A549 (cell line): ENCODE data around the gene ABCA1. TPM values are rescaled to one million over a fixed set of nuclear protein-coding genes. Genes with fewer than 3 reads are reported as not detected.

Experiments used
- ATAC-seq, 2 experiments: fragments of 200-7000 bp in 1 of 2; fragments of >200 bp in 1 of 2; cut with Nextera tagmentation in 1 of 2; cut with Tn5 transposase in 1 of 2; 3 replicates each; pipeline versions ENCODE4 v1.8.0 to v1.9.1; 2018 to 2020; ENCODE audit warnings: mild to moderate bottlenecking in 1 of 2, moderate library complexity in 1 of 2
- CTCF ChIA-PET: fragments of 300-600 bp; sonication (Branson Sonifier 250); formaldehyde crosslinking; extraction: SDS; loops from one replicate; lab custom pipeline; 2021; ENCODE audit warnings: antibody characterized with exemption, inconsistent platforms; lab: Yijun Ruan, JAX
- POLR2A ChIA-PET: fragments of 350-600 bp; formaldehyde crosslinking; extraction: SDS; loops from one replicate; lab custom pipeline; 2021; ENCODE audit warnings: antibody characterized with exemption, inconsistent platforms; lab: Yijun Ruan, JAX
- DNase-seq, 2 experiments: peaks; one replicate each; pipeline versions ENCODE4 v3.0.0 to v3.0.0-alpha.2; 2011 to 2016; ENCODE audit warnings: low read depth in 1 of 2, low spot score in 1 of 2
- FAIRE-seq: peaks from 2 replicates; lab custom pipeline; 2011; peaks lifted over from hg19 to GRCh38; lab: Jason Lieb, UNC
- H3K27ac ChIP-seq, 2 experiments: fragments of >200 bp; sonication (Bioruptor Twin); formaldehyde crosslinking; 3 replicates each; pipeline ENCODE4 v1.5.1; 2016 to 2017
- H3K4me1 ChIP-seq: fragments of >200 bp; sonication (Bioruptor Twin); formaldehyde crosslinking; 3 replicates; pipeline ENCODE4 v1.6.1; 2016
- H3K4me2 ChIP-seq: fragments of >200 bp; sonication (Bioruptor Twin); formaldehyde crosslinking; 3 replicates; pipeline ENCODE4 v1.6.1; 2016
- H3K4me3 ChIP-seq: fragments of >200 bp; sonication (Bioruptor Twin); formaldehyde crosslinking; 3 replicates; pipeline ENCODE4 v1.5.1; 2016
- H3K9me3 ChIP-seq: fragments of >200 bp; sonication (Bioruptor Twin); formaldehyde crosslinking; 3 replicates; pipeline ENCODE4 v1.6.1; 2016
- BHLHE40 ChIP-seq: IDR thresholded peaks from 2 replicates; pipeline ENCODE4 v1.6.1; 2012; ENCODE audit warnings: low read depth, low read length, inconsistent platforms
- CHD2 ChIP-seq: fragments of 150-350 bp; IDR thresholded peaks from 2 replicates; pipeline ENCODE4 v1.6.1; 2014; ENCODE audit warnings: low read length; ENCODE audit not compliant: partially characterized antibody
- EHF ChIP-seq: fragments of 250-450 bp; sonication (Bioruptor Pico); IDR thresholded peaks from 2 replicates; pipeline ENCODE4 v1.5.0; 2020; ENCODE audit warnings: mild to moderate bottlenecking
- EHMT2 ChIP-seq: fragments of 200-600 bp; sonication (generic); IDR thresholded peaks from 2 replicates; pipeline ENCODE4 v1.6.1; 2016; ENCODE audit warnings: antibody characterized with exemption, low read depth, mild to moderate bottlenecking, moderate library complexity
- ELK1 ChIP-seq: fragments of 150-350 bp; IDR thresholded peaks from 2 replicates; pipeline ENCODE4 v1.6.1; 2014; ENCODE audit warnings: low read depth, mild to moderate bottlenecking, low read length
- HEYL ChIP-seq: fragments of 250-450 bp; sonication (Bioruptor Pico); IDR thresholded peaks from 2 replicates; pipeline ENCODE4 v1.8.0; 2021; ENCODE audit warnings: mild to moderate bottlenecking, moderate library complexity
- HOXA7 ChIP-seq: fragments of 250-450 bp; sonication (Bioruptor Pico); IDR thresholded peaks from 2 replicates; pipeline ENCODE4 v1.5.0; 2020; ENCODE audit warnings: mild to moderate bottlenecking, moderate library complexity
- HOXB5 ChIP-seq: fragments of 250-450 bp; sonication (Bioruptor Pico); IDR thresholded peaks from 2 replicates; pipeline ENCODE4 v1.5.0; 2020; ENCODE audit warnings: mild to moderate bottlenecking, moderate library complexity
- NFE2L2 ChIP-seq: fragments of 150-350 bp; conservative IDR thresholded peaks from 2 replicates; pipeline ENCODE4 v1.6.1; 2014; ENCODE audit warnings: low read length
- POLR2A ChIP-seq: IDR thresholded peaks from 2 replicates; pipeline ENCODE4 v1.6.1; 2012; ENCODE audit warnings: mild to moderate bottlenecking, low read length
- POLR2AphosphoS2 ChIP-seq: conservative IDR thresholded peaks from 2 replicates; pipeline ENCODE4 v1.6.1; 2012; ENCODE audit warnings: low read length, improper control_type of control experiment, inconsistent platforms
- RARB ChIP-seq: fragments of 250-450 bp; sonication (Bioruptor Pico); IDR thresholded peaks from 2 replicates; pipeline ENCODE4 v1.8.0; 2021; ENCODE audit warnings: mild to moderate bottlenecking, moderate library complexity
- RCOR1 ChIP-seq: fragments of 150-350 bp; IDR thresholded peaks from 2 replicates; pipeline ENCODE4 v1.6.1; 2014; ENCODE audit warnings: antibody characterized with exemption, low read length, low read depth
- RFX5 ChIP-seq: fragments of 450-650 bp; IDR thresholded peaks from 2 replicates; pipeline ENCODE4 v1.7.1; 2014; ENCODE audit warnings: antibody characterized with exemption, mild to moderate bottlenecking, moderate library complexity
- RNF2 ChIP-seq: fragments of 200-600 bp; sonication (generic); IDR thresholded peaks from 2 replicates; pipeline ENCODE4 v1.6.1; 2016; ENCODE audit warnings: low read depth, mild to moderate bottlenecking, antibody characterized with exemption, moderate library complexity, borderline replicate concordance
- SREBF2 ChIP-seq: fragments of 450-650 bp; IDR thresholded peaks from 2 replicates; pipeline ENCODE4 v1.6.1; 2014; ENCODE audit warnings: mild to moderate bottlenecking, moderate library complexity
- TFCP2L1 ChIP-seq: fragments of 250-450 bp; sonication (Bioruptor Pico); IDR thresholded peaks from 2 replicates; pipeline ENCODE4 v1.5.0; 2021; ENCODE audit warnings: mild to moderate bottlenecking
- TP53 ChIP-seq: fragments of 250-450 bp; sonication (Bioruptor Pico); IDR thresholded peaks from 2 replicates; pipeline ENCODE4 v1.5.0; 2021; ENCODE audit warnings: mild to moderate bottlenecking, moderate library complexity
- ZC3H11A ChIP-seq: fragments of 450-650 bp; IDR thresholded peaks from 2 replicates; pipeline ENCODE4 v1.6.1; 2014; ENCODE audit warnings: antibody characterized with exemption, mild to moderate bottlenecking
- ZSCAN20 ChIP-seq: fragments of 250-450 bp; sonication (Bioruptor Pico); IDR thresholded peaks from 2 replicates; pipeline ENCODE4 v1.8.0; 2022; ENCODE audit warnings: mild to moderate bottlenecking, moderate library complexity
- WGBS: methylation state at CpG from one replicate; pipeline ENCODE4 v1.1.6; 2017; ENCODE audit errors: missing lambda C conversion rate; 5-methylcytosine and 5-hydroxymethylcytosine counted together
- polyA plus RNA-seq, 4 experiments: library from polyadenylated mRNA; depleted of rRNA in 3 of 4; stranded (reverse); fragments of >200 nt; fragmentation: RNase III in 1 of 4; extraction: RNeasy Plus Mini Kit Qiagen cat#74134 plus additional on column Dnase treatment in 1 of 4; gene quantifications; 2 replicates in 3 of 4; 3 replicates in 1 of 4; pipeline ENCODE4 v1.2.3, GENCODE V29; 2011 to 2017
- TF ChIP-seq, protein P1 (sequence below): IDR thresholded peaks from 2 replicates; pipeline ENCODE4 v1.6.1; 2012
- TF ChIP-seq, protein P2 (sequence below): IDR thresholded peaks from 2 replicates; pipeline ENCODE4 v1.6.1; 2012; ENCODE audit warnings: low read depth, borderline replicate concordance

Gene ABCA1
- polyA plus RNA-seq, 2 of the 4 experiments (the other 2 are of a cell fraction) = 3.6 to 12.0 TPM

DNA sequence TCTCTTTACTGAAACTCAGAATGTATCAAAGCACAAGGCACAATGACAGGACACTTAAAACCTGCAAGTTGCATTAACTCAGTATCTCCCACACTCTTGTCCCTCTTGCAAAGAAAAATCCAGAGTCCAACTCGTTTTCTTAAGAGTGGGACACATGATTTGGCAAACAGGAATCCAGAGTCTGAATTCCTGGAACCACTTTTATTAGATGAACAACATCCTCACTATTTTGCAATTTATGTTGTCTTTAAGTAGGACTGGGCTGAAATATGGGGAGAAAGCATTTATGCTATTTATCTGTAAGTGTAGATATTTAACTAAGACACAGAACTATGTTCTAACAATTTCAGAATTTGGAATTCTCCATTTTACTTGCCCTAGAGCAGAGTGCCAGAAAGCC is 69.1 kb downstream of the ABCA1 start:
- WGBS = 0% methylated on average over 1 of the region's 1 CpG
- H3K4me1 ChIP-seq = peaks cover 23% of the 10 kb centered on the region
- FAIRE-seq (no peak), DNase-seq (no peak), ATAC-seq (no peak)
- POLR2A ChIA-PET = no interaction called here
- H3K9me3 ChIP-seq = no peaks in the 10 kb centered on the region
- H3K4me3 ChIP-seq = no peak overlapping the region
- no peak overlapping the region for H3K4me2 ChIP-seq
- CTCF ChIA-PET = interaction anchor here (1.2 kb wide), 1 partner anchor 69 kb away, joined by 3 read pairs; the partner anchor contains the start of gene ABCA1
- no peak for TF ChIP-seq SREBF2
- TF ChIP-seq, protein P1, sequence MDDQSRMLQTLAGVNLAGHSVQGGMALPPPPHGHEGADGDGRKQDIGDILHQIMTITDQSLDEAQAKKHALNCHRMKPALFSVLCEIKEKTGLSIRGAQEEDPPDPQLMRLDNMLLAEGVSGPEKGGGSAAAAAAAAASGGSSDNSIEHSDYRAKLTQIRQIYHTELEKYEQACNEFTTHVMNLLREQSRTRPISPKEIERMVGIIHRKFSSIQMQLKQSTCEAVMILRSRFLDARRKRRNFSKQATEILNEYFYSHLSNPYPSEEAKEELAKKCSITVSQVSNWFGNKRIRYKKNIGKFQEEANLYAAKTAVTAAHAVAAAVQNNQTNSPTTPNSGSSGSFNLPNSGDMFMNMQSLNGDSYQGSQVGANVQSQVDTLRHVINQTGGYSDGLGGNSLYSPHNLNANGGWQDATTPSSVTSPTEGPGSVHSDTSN = no peak
- no peak for TF ChIP-seq RCOR1
- no peak for TF ChIP-seq TP53 (CRISPR knock-in tag)
- TF ChIP-seq BHLHE40 = no peak
- no peak for TF ChIP-seq POLR2A
- TF ChIP-seq TFCP2L1 = no peak
- no peak for TF ChIP-seq EHMT2
- TF ChIP-seq HOXB5 (CRISPR knock-in tag) = no peak
- no peak for TF ChIP-seq HOXA7 (CRISPR knock-in tag)
- no peak for TF ChIP-seq RNF2
- no peak for TF ChIP-seq HEYL (CRISPR knock-in tag)
- no peak for TF ChIP-seq ELK1
- TF ChIP-seq EHF (CRISPR knock-in tag) = no peak
- no peak for TF ChIP-seq ZSCAN20 (CRISPR knock-in tag)
- no peak for TF ChIP-seq POLR2AphosphoS2
- TF ChIP-seq NFE2L2 = no peak
- TF ChIP-seq CHD2 = no peak
- no peak overlapping the region for H3K27ac ChIP-seq

DNA sequence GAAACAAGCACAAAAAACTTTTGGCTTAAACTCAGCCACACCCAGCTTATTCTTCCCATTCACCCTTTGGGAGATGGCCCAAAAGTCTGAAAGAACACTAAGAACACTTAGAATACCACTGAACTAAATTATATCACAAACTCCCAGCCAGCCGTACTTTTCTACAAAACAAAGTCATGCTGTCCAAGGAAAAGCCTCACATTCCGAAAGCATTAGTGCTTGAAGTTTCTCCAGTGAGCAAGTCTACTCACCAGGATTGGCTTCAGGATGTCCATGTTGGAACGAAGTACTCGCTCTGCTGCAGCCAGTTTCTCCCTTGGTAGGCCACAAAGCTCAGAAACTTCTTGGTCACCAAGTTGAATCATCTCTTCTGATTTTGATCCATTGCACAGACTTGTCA is 69.7 kb downstream of the ABCA1 start:
- DNase-seq = no peak
- POLR2A ChIA-PET = no interaction called here
- no peak for ATAC-seq
- CTCF ChIA-PET = interaction anchor here (1.2 to 2.3 kb wide), 2 partner anchors 69 to 557 kb away, joined by 3 to 10 read pairs; partner anchors contain the start of gene ABCA1
- Histone ChIP-seq H3K4me3 (no peak overlapping the region), H3K27ac (no peak overlapping the region), H3K4me1 (peaks cover 17% of the 10 kb centered on the region), H3K4me2 (no peak overlapping the region), H3K9me3 (no peaks in the 10 kb centered on the region)
- TF ChIP-seq, protein P2, sequence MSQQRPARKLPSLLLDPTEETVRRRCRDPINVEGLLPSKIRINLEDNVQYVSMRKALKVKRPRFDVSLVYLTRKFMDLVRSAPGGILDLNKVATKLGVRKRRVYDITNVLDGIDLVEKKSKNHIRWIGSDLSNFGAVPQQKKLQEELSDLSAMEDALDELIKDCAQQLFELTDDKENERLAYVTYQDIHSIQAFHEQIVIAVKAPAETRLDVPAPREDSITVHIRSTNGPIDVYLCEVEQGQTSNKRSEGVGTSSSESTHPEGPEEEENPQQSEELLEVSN = no peak
- TF ChIP-seq POLR2AphosphoS2 (no peak), NFE2L2 (no peak), RFX5 (no peak), EHF (CRISPR knock-in tag) (no peak), RARB (CRISPR knock-in tag) (no peak), POLR2A (no peak), ZSCAN20 (CRISPR knock-in tag) (no peak), HOXB5 (CRISPR knock-in tag) (no peak), ZC3H11A (no peak)
- TF ChIP-seq, protein P1 = no peak
- 89% methylated on average over 4 of the region's 4 CpGs for WGBS
- no peak for FAIRE-seq
